Esophagus muscularis mucosa (tissue), 4 donors: ENCODE results near the gene MPPED1. TPM values are rescaled to one million over a fixed set of nuclear protein-coding genes. Genes with fewer than 3 reads are reported as not detected.

Source experiments
- DNase-seq: peaks from one replicate; pipeline ENCODE4 v3.0.0-alpha.2; 2017; ENCODE audit errors: extremely low spot score
- H3K27ac ChIP-seq, 4 donors: fragments of 200-600 bp; sonication (generic); replicated peaks in 1 of 4; 1 replicate in 3 of 4; 2 replicates in 1 of 4; pipeline ENCODE4 v1.5.1; 2016 to 2019; ENCODE audit warnings: mild to moderate bottlenecking in 1 of 4
- H3K27me3 ChIP-seq, 4 donors: fragments of 200-600 bp; sonication (generic); one replicate each; pipeline versions ENCODE4 v1.5.1 to v1.6.0; 2016 to 2019
- H3K36me3 ChIP-seq, 4 donors: fragments of 200-600 bp; sonication (generic); one replicate each; pipeline ENCODE4 v1.5.1; 2016 to 2019
- H3K4me1 ChIP-seq, 4 donors: fragments of 200-600 bp; sonication (generic); one replicate each; pipeline ENCODE4 v1.5.1; 2016 to 2019
- H3K4me3 ChIP-seq, 4 donors: fragments of 200-600 bp; sonication (generic); 1 replicate in 2 of 4; 2 replicates in 2 of 4; pipeline ENCODE4 v1.5.1; 2016 to 2019; ENCODE audit warnings: mild to moderate bottlenecking in 4 of 4, moderate library complexity in 1 of 4
- H3K9me3 ChIP-seq, 4 donors: fragments of 200-600 bp; sonication (generic); 1 replicate in 3 of 4; 2 replicates in 1 of 4; pipeline ENCODE4 v1.5.1; 2016 to 2019
- CTCF ChIP-seq, 3 experiments: fragments of 200-600 bp in 2 of 3; fragments of 450-650 bp in 1 of 3; sonication (generic) in 2 of 3; IDR thresholded peaks; one replicate each; pipeline ENCODE4 v1.5.1; 2017 to 2019; ENCODE audit warnings: antibody characterized with exemption in 3 of 3, mild to moderate bottlenecking in 2 of 3, moderate library complexity in 1 of 3
- EP300 ChIP-seq: sonication (generic); formaldehyde crosslinking; IDR thresholded peaks from one replicate; pipeline ENCODE4 v1.6.1; 2017; ENCODE audit warnings: antibody characterized with exemption
- POLR2A ChIP-seq: fragments of 450-650 bp; IDR thresholded peaks from one replicate; pipeline ENCODE4 v1.6.1; 2017; ENCODE audit warnings: antibody characterized with exemption, moderate library complexity, mild to moderate bottlenecking, low read depth
- POLR2AphosphoS5 ChIP-seq, 2 donors: sonication (generic); formaldehyde crosslinking; IDR thresholded peaks; one replicate each; pipeline ENCODE4 v1.6.1; 2017; ENCODE audit warnings: antibody characterized with exemption in 2 of 2
- WGBS: methylation state at CpG from one replicate; pipeline ENCODE4 v1.1.5; 2018; 5-methylcytosine and 5-hydroxymethylcytosine counted together
- intact Hi-C: fragments of 100-400 bp; cut with DNase I; formaldehyde crosslinking; loops from one replicate; pipeline ENCODE4 v1.15.1; 2023
- total RNA-seq, 4 donors: library from RNA; depleted of rRNA; stranded (reverse); fragments of >200 nt; gene quantifications; one replicate each; pipeline versions ENCODE4 v1.1.0 to v1.2.1, GENCODE V29; 2016

MPPED1 gene
- total RNA-seq, 4 donors from 2014 or later: not detected

- Histone ChIP-seq H3K4me1 (peaks cover 0 to 26% (median 21%) of the 10 kb centered on the region in 4 donors), H3K27me3 (peaks cover 0 to 14% (median 0%) of the 10 kb centered on the region in 4 donors), H3K4me3 (no peak overlapping the region), H3K27ac (peak overlapping the region in 2 of 4 donors; percentile 34 to 58), H3K9me3 (peaks cover 0 to 15% (median 0%) of the 10 kb centered on the region in 4 donors), H3K36me3 (no peaks in the 10 kb centered on the region)
- intact Hi-C loops: no loop called here
- WGBS: 49% methylated on average over 8 of the region's 8 CpGs
- DNase-seq: no peak
- TF ChIP-seq POLR2AphosphoS5 (IDR thresholded peaks at IDR 0.05): no peak
- TF ChIP-seq EP300: no peak
- TF ChIP-seq POLR2A: no peak
- no peak for TF ChIP-seq CTCF (IDR thresholded peaks at IDR 0.05)
These were observed 33.7 kb upstream of the MPPED1 start for GRCh38 chr22:43377896-43378704.

GRCh38 chr22:43381693-43382092 lies 30.1 kb upstream of the MPPED1 start:
- intact Hi-C loops: loop anchor here (10.0 kb wide), 1 partner anchor 443 kb away; no protein-coding TSS in a partner anchor
- peaks cover 0 to 28% (median 24%) of the 10 kb centered on the region in 4 donors for H3K4me1 ChIP-seq
- H3K27ac ChIP-seq: no peak overlapping the region
- no peaks in the 10 kb centered on the region for H3K9me3 ChIP-seq
- no peaks in the 10 kb centered on the region for H3K36me3 ChIP-seq
- no peak for DNase-seq
- TF ChIP-seq POLR2AphosphoS5 (IDR thresholded peaks at IDR 0.05): no peak
- TF ChIP-seq POLR2A: no peak
- TF ChIP-seq EP300: no peak
- no peak for TF ChIP-seq CTCF (IDR thresholded peaks at IDR 0.05)
- H3K4me3 ChIP-seq: no peak overlapping the region
- H3K27me3 ChIP-seq: peaks cover 0 to 12% (median 0%) of the 10 kb centered on the region in 4 donors
- 54% methylated on average over 6 of the region's 6 CpGs for WGBS

- Histone ChIP-seq H3K9me3 (no peaks in the 10 kb centered on the region), H3K4me1 (peaks cover 5 to 15% (median 10%) of the 10 kb centered on the region in 4 donors), H3K36me3 (no peaks in the 10 kb centered on the region), H3K4me3 (no peak overlapping the region), H3K27me3 (peaks cover 0 to 27% (median 0%) of the 10 kb centered on the region in 4 donors), H3K27ac (no peak overlapping the region)
- WGBS: 54% methylated on average over 5 of the region's 5 CpGs
- TF ChIP-seq POLR2A: no peak
- no peak for TF ChIP-seq CTCF (IDR thresholded peaks at IDR 0.05)
- TF ChIP-seq POLR2AphosphoS5 (IDR thresholded peaks at IDR 0.05): no peak
- TF ChIP-seq EP300: no peak
- no peak for DNase-seq
- intact Hi-C loops: loop anchor here (2.0 to 10.0 kb wide), 2 partner anchors 110 to 440 kb away; no protein-coding TSS in a partner anchor
These were observed 27.0 kb upstream of the MPPED1 start for GRCh38 chr22:43384863-43385262.

- 5% methylated on average over 20 of the region's 20 CpGs for WGBS
- no peaks in the 10 kb centered on the region for H3K9me3 ChIP-seq
- no peaks in the 10 kb centered on the region for H3K36me3 ChIP-seq
- H3K4me1 ChIP-seq: peaks cover 5 to 15% (median 10%) of the 10 kb centered on the region in 4 donors
- TF ChIP-seq CTCF (IDR thresholded peaks at IDR 0.05): peak; percentile 88 to 98 (median 90)
- TF ChIP-seq POLR2A: no peak
- TF ChIP-seq POLR2AphosphoS5 (IDR thresholded peaks at IDR 0.05): no peak
- H3K27me3 ChIP-seq: peaks cover 0 to 27% (median 0%) of the 10 kb centered on the region in 4 donors
- intact Hi-C loops: loop anchor here (2.0 to 10.0 kb wide), 2 partner anchors 111 to 439 kb away; no protein-coding TSS in a partner anchor
- no peak overlapping the region for H3K4me3 ChIP-seq
- no peak for DNase-seq
- H3K27ac ChIP-seq: no peak overlapping the region
These were observed 25.8 kb upstream of the MPPED1 start for GRCh38 chr22:43385770-43386641.
